Panc1 (cell line): ENCODE data around the gene KPTN. TPM values are rescaled to one million over a fixed set of nuclear protein-coding genes. Genes with fewer than 3 reads are reported as not detected.

ENCODE experiments used
- ATAC-seq: fragments of 200-7000 bp; cut with Tn5 transposase; 2 replicates; pipeline ENCODE4 v1.9.1; 2020; ENCODE audit warnings: mild to moderate bottlenecking, moderate library complexity
- BruUV-seq: library from RNA; stranded (reverse); fragments of 400-500 nt; replicated peaks from 2 replicates; lab custom pipeline; 2021; lab: Mats Ljungman, UMichigan
- CTCF ChIA-PET: fragments of 300-600 bp; sonication (Branson Sonifier 250); formaldehyde crosslinking; loops from one replicate; lab custom pipeline; 2022; ENCODE audit warnings: antibody characterized with exemption; lab: Charles Lee
- POLR2A ChIA-PET: fragments of 300-600 bp; sonication (Branson Sonifier 250); formaldehyde crosslinking; loops from one replicate; lab custom pipeline; 2022; ENCODE audit warnings: antibody characterized with exemption; lab: Charles Lee
- DNase-seq: peaks from one replicate; pipeline ENCODE4 v3.0.0-alpha.2; 2010; ENCODE audit warnings: low read depth, low spot score
- H3K27ac ChIP-seq: 2 replicates; pipeline ENCODE4 v1.5.1; 2011; ENCODE audit warnings: mild to moderate bottlenecking, low read length, inconsistent platforms
- H3K27me3 ChIP-seq: fragments of 200-500 bp; sonication (Bioruptor generic); 2 replicates; pipeline ENCODE4 v1.6.0; 2014; ENCODE audit warnings: low read length, inconsistent platforms; ENCODE audit not compliant: control insufficient read depth, insufficient read depth
- H3K36me3 ChIP-seq: fragments of 200-500 bp; sonication (Bioruptor generic); 2 replicates; pipeline ENCODE4 v1.5.1; 2014; ENCODE audit warnings: inconsistent platforms, mild to moderate bottlenecking, low read length, moderate library complexity; ENCODE audit not compliant: control insufficient read depth, insufficient read depth
- H3K4me1 ChIP-seq: 2 replicates; pipeline ENCODE4 v1.5.1; 2011; ENCODE audit warnings: inconsistent platforms, mild to moderate bottlenecking, low read length, moderate library complexity; ENCODE audit not compliant: control insufficient read depth, insufficient read depth
- H3K4me3 ChIP-seq, 2 experiments: 2 replicates each; pipeline ENCODE4 v1.5.1; 2011 to 2012; ENCODE audit warnings: low read depth in 2 of 2, low read length in 2 of 2, mild to moderate bottlenecking in 2 of 2, inconsistent platforms in 1 of 2, moderate library complexity in 1 of 2
- H3K9me3 ChIP-seq: fragments of 200-500 bp; sonication (Bioruptor generic); 2 replicates; pipeline ENCODE4 v1.5.1; 2014; ENCODE audit warnings: low read depth, mild to moderate bottlenecking, inconsistent platforms, low read length, moderate library complexity; ENCODE audit not compliant: control insufficient read depth, insufficient read depth
- CTCF ChIP-seq: fragments of 450-650 bp; IDR thresholded peaks from 2 replicates; pipeline ENCODE4 v1.5.1; 2017; ENCODE audit warnings: mild to moderate bottlenecking
- POLR2AphosphoS5 ChIP-seq: IDR thresholded peaks from 2 replicates; pipeline ENCODE4 v1.6.1; 2012; ENCODE audit warnings: mild to moderate bottlenecking, low read depth, low read length, moderate library complexity
- REST ChIP-seq, 2 experiments: IDR thresholded peaks; 2 replicates each; pipeline ENCODE4 v1.6.1; 2011 to 2012; ENCODE audit warnings: low read depth in 2 of 2, control low read depth in 1 of 2, low read length in 1 of 2, mild to moderate bottlenecking in 1 of 2, moderate library complexity in 1 of 2; ENCODE audit not compliant: insufficient read depth in 1 of 2
- SIN3A ChIP-seq: IDR thresholded peaks from 2 replicates; pipeline ENCODE4 v1.6.1; 2012; ENCODE audit warnings: low read depth, mild to moderate bottlenecking, low read length, moderate library complexity, borderline replicate concordance; ENCODE audit not compliant: insufficient read depth
- TCF7L2 ChIP-seq: IDR thresholded peaks from 2 replicates; pipeline ENCODE4 v1.6.1; 2011; ENCODE audit warnings: mild to moderate bottlenecking, low read depth, low read length, inconsistent platforms
- in situ Hi-C: cut with HindIII; loops from 2 replicates; pipeline ENCODE4 v1.10.0; 2016; ENCODE audit warnings: low sequenced_read_pairs, low pct_unique_long_range_greater_than_20kb
- intact Hi-C: fragments of 100-400 bp; cut with micrococcal nuclease; formaldehyde crosslinking; loops from one replicate; pipeline ENCODE4 v1.10.0; 2022; ENCODE audit not compliant: unreplicated experiment
- total RNA-seq: library from RNA; stranded (reverse); gene quantifications from one replicate; pipeline ENCODE4 v1.2.1, GENCODE V29; 2021; ENCODE audit not compliant: unreplicated experiment

Gene KPTN
- total RNA-seq, 1 experiment from 2014 or later: 26.5 TPM

DNA sequence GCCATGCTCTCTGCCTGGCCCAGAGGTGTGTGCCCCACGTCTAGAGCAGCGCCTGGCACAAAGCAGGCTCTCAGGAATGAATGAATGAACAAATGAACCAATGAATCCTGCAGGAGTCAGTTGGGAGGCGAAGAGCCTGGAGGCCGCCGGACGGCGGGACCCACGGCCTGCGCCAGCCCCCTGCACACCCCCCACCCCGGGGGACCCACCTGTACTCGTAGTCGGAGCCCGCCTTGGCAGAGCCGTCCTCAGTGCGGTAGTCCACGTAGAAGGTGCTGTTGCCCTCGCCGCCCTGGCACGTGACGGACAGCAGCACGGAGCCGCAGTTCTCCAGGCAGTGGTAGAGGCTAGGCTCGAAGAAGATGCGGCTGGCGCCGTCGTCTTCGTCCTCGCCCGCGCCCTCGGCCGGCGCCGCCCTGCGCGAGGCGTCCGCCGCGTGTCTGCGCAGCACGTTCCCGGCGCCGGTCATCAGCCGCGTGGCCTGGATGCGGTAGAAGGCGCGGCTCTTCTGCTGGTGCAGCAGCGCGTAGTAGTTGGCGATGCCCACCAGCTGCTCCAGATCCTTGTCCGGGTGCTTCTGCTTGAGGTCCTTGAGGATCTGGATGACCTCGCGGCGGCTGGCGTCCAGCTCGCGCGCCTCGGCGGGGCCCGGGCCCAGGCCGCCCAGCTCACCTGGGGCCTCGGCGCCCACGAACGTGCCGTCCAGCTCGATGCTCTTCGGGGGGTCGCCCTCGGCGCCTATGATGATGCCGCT, 27.1 kb downstream of the KPTN start:
- Histone ChIP-seq H3K9me3 (0 out of 2 replicates have a peak, but pooled peaks cover 4% of the 10 kb centered on the region), H3K4me1 (no peaks in the 10 kb centered on the region), H3K36me3 (no peaks in the 10 kb centered on the region), H3K27ac (no peak overlapping the region), H3K27me3 (peaks cover 8% of the 10 kb centered on the region; the same call in 1 of the 2 replicates), H3K4me3 (no peak overlapping the region)
- no TSS peak for BruUV-seq
- DNase-seq (no peak), ATAC-seq (no peak)
- ChIA-PET CTCF (no interaction called here), POLR2A (no interaction called here)
- intact Hi-C loops (no loop called here), in situ Hi-C loops (no loop called here)
- TF ChIP-seq TCF7L2: no peak
- TF ChIP-seq POLR2AphosphoS5: no peak
- no peak for TF ChIP-seq SIN3A
- TF ChIP-seq REST (IDR thresholded peaks at IDR 0.05; ENCODE audit: insufficient read depth in 1 of 2, low read depth in 2 of 2, low read length in 1 of 2): no peak
- TF ChIP-seq CTCF: no peak

GRCh38 chr19:47450478-47450877, 33.5 kb downstream of the KPTN start:
- Histone ChIP-seq H3K9me3 (no peaks in the 10 kb centered on the region), H3K36me3 (no peaks in the 10 kb centered on the region), H3K27ac (no peak overlapping the region), H3K27me3 (0 out of 2 replicates have a peak, but pooled peaks cover 5% of the 10 kb centered on the region), H3K4me3 (no peak overlapping the region), H3K4me1 (no peaks in the 10 kb centered on the region)
- DNase-seq: no peak
- in situ Hi-C loops (no loop called here), intact Hi-C loops (no loop called here)
- ATAC-seq: no peak
- ChIA-PET CTCF (no interaction called here), POLR2A (no interaction called here)
- no peak for TF ChIP-seq POLR2AphosphoS5
- no peak for TF ChIP-seq CTCF
- TF ChIP-seq SIN3A: no peak
- TF ChIP-seq TCF7L2: no peak
- peak in 1 of 2 experiments; percentile 39; a peak in 1 of 4 replicates for TF ChIP-seq REST (IDR thresholded peaks at IDR 0.05; ENCODE audit: insufficient read depth in 1 of 2, low read depth in 2 of 2, low read length in 1 of 2)
- no TSS peak for BruUV-seq
